Keratinocyte (primary cell): ENCODE data around the gene FOXJ3. TPM values are rescaled to one million over a fixed set of nuclear protein-coding genes. Genes with fewer than 3 reads are reported as not detected.
A peak's percentile ranks its signal among the peaks of the same experiment; 100 is the strongest.
"Not testable (repeated sequence)": the region's sequence is repeated elsewhere in the genome, so short reads cannot be mapped to it uniquely, and the experiment has no call there.

Experiments used
- DNase-seq: peaks from one replicate; pipeline ENCODE4 v3.0.0-alpha.2; 2011; ENCODE audit warnings: low read depth, missing footprints, low spot score
- FAIRE-seq: peaks from 2 replicates; lab custom pipeline; 2011; peaks lifted over from hg19 to GRCh38; lab: Jason Lieb, UNC
- H2AFZ ChIP-seq: 2 replicates; pipeline ENCODE4 v1.6.0; 2012; ENCODE audit warnings: low read length, control low read depth, inconsistent platforms; ENCODE audit not compliant: control insufficient read depth
- H3K27ac ChIP-seq: 2 replicates; pipeline ENCODE4 v1.5.1; 2011; ENCODE audit warnings: low read length; ENCODE audit not compliant: control insufficient read depth, insufficient read depth
- H3K27me3 ChIP-seq: 3 replicates; pipeline ENCODE4 v1.6.0; 2011; ENCODE audit warnings: low read length; ENCODE audit not compliant: control insufficient read depth, insufficient read depth; ENCODE audit errors: extremely low read depth
- H3K36me3 ChIP-seq, 2 experiments: 2 replicates in 1 of 2; 3 replicates in 1 of 2; pipeline ENCODE4 v1.5.1; 2011; ENCODE audit warnings: low read length in 2 of 2, mild to moderate bottlenecking in 1 of 2; ENCODE audit not compliant: control insufficient read depth in 2 of 2, insufficient read depth in 2 of 2; ENCODE audit errors: extremely low read depth in 1 of 2
- H3K4me1 ChIP-seq: 3 replicates; pipeline ENCODE4 v1.5.1; 2011; ENCODE audit warnings: low read length; ENCODE audit not compliant: control insufficient read depth, insufficient read depth; ENCODE audit errors: extremely low read depth
- H3K4me2 ChIP-seq: 3 replicates; pipeline ENCODE4 v1.6.0; 2011; ENCODE audit warnings: low read depth, low read length; ENCODE audit not compliant: control insufficient read depth, insufficient read depth; ENCODE audit errors: extremely low read depth
- H3K4me3 ChIP-seq, 3 experiments: fragments of 200-600 bp in 1 of 3; sonication (generic) in 1 of 3; 2 replicates in 2 of 3; 3 replicates in 1 of 3; pipeline ENCODE4 v1.5.1; 2011 to 2016; ENCODE audit warnings: low read length in 3 of 3, mild to moderate bottlenecking in 3 of 3, control low read depth in 2 of 3, inconsistent platforms in 1 of 3, low read depth in 1 of 3, mixed read lengths in 1 of 3, mixed run types in 1 of 3, moderate library complexity in 1 of 3; ENCODE audit not compliant: control insufficient read depth in 2 of 3, insufficient read depth in 2 of 3; ENCODE audit errors: extremely low read depth in 1 of 3
- H3K79me2 ChIP-seq: 2 replicates; pipeline ENCODE4 v1.6.0; 2012; ENCODE audit warnings: low read length; ENCODE audit not compliant: control insufficient read depth, insufficient read depth
- H3K9ac ChIP-seq: 3 replicates; pipeline ENCODE4 v1.6.0; 2011; ENCODE audit warnings: low read length; ENCODE audit not compliant: control insufficient read depth, insufficient read depth; ENCODE audit errors: extremely low read depth
- H3K9me1 ChIP-seq: 3 replicates; pipeline ENCODE4 v1.6.0; 2011; ENCODE audit warnings: low read length; ENCODE audit not compliant: control insufficient read depth, insufficient read depth; ENCODE audit errors: extremely low read depth
- H3K9me3 ChIP-seq: 2 replicates; pipeline ENCODE4 v1.5.1; 2012; ENCODE audit warnings: low read depth, low read length; ENCODE audit not compliant: control insufficient read depth
- H4K20me1 ChIP-seq: 3 replicates; pipeline ENCODE4 v1.6.0; 2011; ENCODE audit warnings: low read length; ENCODE audit not compliant: control insufficient read depth, insufficient read depth; ENCODE audit errors: extremely low read depth
- EZH2 ChIP-seq: IDR thresholded peaks from one replicate; pipeline ENCODE4 v1.6.1; 2012; ENCODE audit warnings: inconsistent platforms, mild to moderate bottlenecking, low read length, moderate library complexity
- dilution Hi-C: fragments of 300-500 bp; cut with MboI; formaldehyde crosslinking; loops from one replicate; pipeline ENCODE4 v1.7.0; 2020; ENCODE audit warnings: low sequenced_read_pairs; ENCODE audit not compliant: extremely low pct_ligation_motif_present
- polyA plus RNA-seq, 5 experiments: library from polyadenylated mRNA; depleted of rRNA in 3 of 5; stranded (reverse) in 3 of 5; stranded (forward) in 1 of 5; unstranded in 1 of 5; fragments of >200 nt; gene quantifications; 1 replicate in 1 of 5; 2 replicates in 3 of 5; 3 replicates in 1 of 5; pipeline versions ENCODE4 v1.2.1 to v1.2.3, GENCODE V29; 2011 to 2012; ENCODE audit warnings: missing spikeins in 2 of 5, low read depth in 1 of 5, low replicate concordance in 1 of 5
- TF ChIP-seq, protein P1 (sequence below), 3 experiments: IDR thresholded peaks in 1 of 3; conservative IDR thresholded peaks in 1 of 3; optimal IDR thresholded peaks in 1 of 3; 2 replicates in 2 of 3; 3 replicates in 1 of 3; pipeline versions ENCODE3 to v1.5.1; 2011; ENCODE audit warnings: low read length in 3 of 3, mild to moderate bottlenecking in 3 of 3, moderate library complexity in 2 of 3, control low read depth in 1 of 3, inconsistent platforms in 1 of 3; ENCODE audit not compliant: insufficient read depth in 2 of 3; ENCODE audit errors: extremely low read depth in 1 of 3

The FOXJ3 gene
- polyA plus RNA-seq, 1 donor (not counting 4 experiments of a cell fraction or from before 2014, with no cell fraction given) = 40.2 TPM

DNA sequence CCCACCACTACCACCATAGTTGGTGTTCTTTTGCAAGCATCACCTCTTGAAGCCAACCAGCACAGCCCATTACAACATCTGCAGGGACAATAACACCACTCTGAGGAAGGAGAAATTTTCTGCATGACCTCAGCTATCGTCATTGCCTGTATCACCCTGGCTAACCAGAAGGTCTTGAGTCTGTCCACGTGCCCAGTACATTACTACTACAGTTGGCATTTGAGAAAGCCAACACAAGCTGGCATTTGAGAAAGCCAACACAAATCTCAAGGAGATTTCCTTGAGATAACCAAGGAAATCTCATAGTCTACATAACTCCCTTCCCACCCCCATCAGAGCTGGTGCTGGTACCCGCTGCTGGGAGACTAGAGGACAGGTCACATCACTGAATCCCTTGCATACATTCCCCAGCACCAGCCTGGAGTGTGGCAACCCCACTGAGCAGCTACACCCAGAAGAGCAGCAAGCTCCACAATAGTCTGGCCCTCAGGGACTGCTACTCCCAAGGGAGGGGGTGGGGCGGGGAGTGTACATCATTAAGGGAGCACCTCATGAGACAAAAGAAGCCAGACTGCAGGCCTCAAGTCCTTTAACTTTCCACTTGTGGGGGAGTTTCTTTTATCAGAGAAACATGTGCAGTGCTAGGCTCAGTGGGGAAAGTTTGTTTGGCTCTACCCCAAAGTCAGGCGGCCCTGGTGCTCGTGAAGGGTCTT lies 124.5 kb downstream of the FOXJ3 start:
- H3K9me1 ChIP-seq = peaks cover 7% of the 10 kb centered on the region
- H3K4me3 ChIP-seq = no peak overlapping the region
- FAIRE-seq (no peak), DNase-seq (no peak)
- TF ChIP-seq, protein P1, sequence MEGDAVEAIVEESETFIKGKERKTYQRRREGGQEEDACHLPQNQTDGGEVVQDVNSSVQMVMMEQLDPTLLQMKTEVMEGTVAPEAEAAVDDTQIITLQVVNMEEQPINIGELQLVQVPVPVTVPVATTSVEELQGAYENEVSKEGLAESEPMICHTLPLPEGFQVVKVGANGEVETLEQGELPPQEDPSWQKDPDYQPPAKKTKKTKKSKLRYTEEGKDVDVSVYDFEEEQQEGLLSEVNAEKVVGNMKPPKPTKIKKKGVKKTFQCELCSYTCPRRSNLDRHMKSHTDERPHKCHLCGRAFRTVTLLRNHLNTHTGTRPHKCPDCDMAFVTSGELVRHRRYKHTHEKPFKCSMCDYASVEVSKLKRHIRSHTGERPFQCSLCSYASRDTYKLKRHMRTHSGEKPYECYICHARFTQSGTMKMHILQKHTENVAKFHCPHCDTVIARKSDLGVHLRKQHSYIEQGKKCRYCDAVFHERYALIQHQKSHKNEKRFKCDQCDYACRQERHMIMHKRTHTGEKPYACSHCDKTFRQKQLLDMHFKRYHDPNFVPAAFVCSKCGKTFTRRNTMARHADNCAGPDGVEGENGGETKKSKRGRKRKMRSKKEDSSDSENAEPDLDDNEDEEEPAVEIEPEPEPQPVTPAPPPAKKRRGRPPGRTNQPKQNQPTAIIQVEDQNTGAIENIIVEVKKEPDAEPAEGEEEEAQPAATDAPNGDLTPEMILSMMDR (optimal IDR thresholded peaks at IDR 0.05 in 1 of 3, IDR thresholded peaks at IDR 0.05 in 1 of 3, conservative IDR thresholded peaks at IDR 0.05 in 1 of 3; ENCODE audit: extremely low read depth in 1 of 3, insufficient read depth in 2 of 3, low read length in 3 of 3) = no peak
- TF ChIP-seq EZH2 = no peak
- no peak overlapping the region for H3K4me2 ChIP-seq
- peaks cover 42% of the 10 kb centered on the region for H3K4me1 ChIP-seq
- no peaks in the 10 kb centered on the region for H3K9me3 ChIP-seq
- peaks cover 60% of the 10 kb centered on the region for H3K79me2 ChIP-seq
- dilution Hi-C loops = no loop called here
- no peak overlapping the region for H2AFZ ChIP-seq
- no peak overlapping the region for H3K9ac ChIP-seq
- H3K27me3 ChIP-seq = no peaks in the 10 kb centered on the region
- H3K27ac ChIP-seq = peak overlapping the region; percentile 33
- no peaks in the 10 kb centered on the region for H3K36me3 ChIP-seq
- H4K20me1 ChIP-seq = peaks cover 9% of the 10 kb centered on the region

DNA sequence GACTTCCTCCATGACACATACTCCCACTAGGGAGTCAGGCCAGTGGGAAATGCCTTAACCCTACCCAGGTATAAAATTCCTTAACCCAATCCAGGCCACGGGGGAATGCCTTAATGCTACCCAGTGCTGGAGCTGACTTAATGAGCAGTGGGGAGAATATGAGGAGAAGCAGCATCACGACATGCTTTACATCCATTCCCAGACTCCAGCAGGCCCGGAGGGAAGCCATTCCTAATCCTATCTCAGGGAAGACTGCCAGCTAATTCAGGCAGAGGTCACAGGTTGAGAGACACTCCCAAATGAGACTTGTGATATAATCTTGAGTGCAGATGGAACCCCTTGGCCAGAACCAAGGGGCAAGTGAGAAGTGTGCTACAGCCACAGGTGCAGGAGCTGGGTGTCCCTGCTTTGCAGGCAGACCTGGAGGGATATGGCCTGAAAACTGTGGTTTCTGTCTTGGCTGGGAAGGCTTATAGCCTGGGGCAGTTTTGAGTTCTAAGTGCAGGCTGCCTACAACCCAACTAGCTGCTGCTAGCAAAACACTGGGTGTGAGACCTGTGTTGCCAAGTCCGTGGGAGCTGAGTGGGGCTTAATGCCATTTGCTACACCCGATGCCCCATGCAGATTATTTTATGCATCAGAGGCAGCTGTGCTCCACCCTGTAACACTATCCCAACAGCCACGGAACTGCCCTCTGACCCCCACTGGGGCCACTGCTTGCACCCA lies 125.3 kb downstream of the FOXJ3 start:
- Histone ChIP-seq H3K4me2 (no peak overlapping the region), H3K9ac (no peak overlapping the region), H3K9me1 (peaks cover 7% of the 10 kb centered on the region), H3K4me3 (no peak overlapping the region), H3K79me2 (peaks cover 59% of the 10 kb centered on the region), H3K36me3 (no peaks in the 10 kb centered on the region), H3K27ac (peak overlapping the region; percentile 6), H3K9me3 (no peaks in the 10 kb centered on the region), H3K27me3 (no peaks in the 10 kb centered on the region), H4K20me1 (peaks cover 9% of the 10 kb centered on the region), H3K4me1 (peaks cover 40% of the 10 kb centered on the region), H2AFZ (no peak overlapping the region)
- no peak for TF ChIP-seq EZH2
- TF ChIP-seq, protein P1 (optimal IDR thresholded peaks at IDR 0.05 in 1 of 3, IDR thresholded peaks at IDR 0.05 in 1 of 3, conservative IDR thresholded peaks at IDR 0.05 in 1 of 3; ENCODE audit: extremely low read depth in 1 of 3, insufficient read depth in 2 of 3, low read length in 3 of 3) = no peak
- FAIRE-seq (no peak), DNase-seq (no peak)
- dilution Hi-C loops = no loop called here

DNA sequence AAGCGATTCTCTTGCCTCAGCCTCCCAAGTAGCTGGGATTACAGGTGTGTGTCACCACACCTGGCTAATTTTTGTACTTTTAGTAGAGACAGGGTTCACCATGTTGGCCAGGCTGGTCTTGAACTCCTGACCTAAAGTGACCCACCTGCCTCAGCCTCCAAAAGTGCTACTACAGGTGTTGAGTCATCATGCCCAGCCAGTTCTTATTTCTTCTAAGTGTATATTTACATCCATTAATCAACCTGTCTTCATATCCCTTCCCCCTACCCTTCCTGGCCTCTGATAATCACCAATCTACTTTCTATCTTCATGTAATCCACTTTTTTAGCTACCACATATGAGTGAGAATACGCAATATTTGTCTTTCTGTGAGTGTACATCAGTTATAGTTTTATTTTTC lies 128.1 kb downstream of the FOXJ3 start:
- H3K4me2 ChIP-seq, H3K4me3 ChIP-seq, H3K9ac ChIP-seq, H3K9me1 ChIP-seq, H4K20me1 ChIP-seq, H2AFZ ChIP-seq, H3K27ac ChIP-seq, H3K9me3 ChIP-seq, DNase-seq, H3K36me3 ChIP-seq, FAIRE-seq, H3K27me3 ChIP-seq, dilution Hi-C loops: not testable (repeated sequence)
- H3K79me2 ChIP-seq = peaks cover 39% of the 10 kb centered on the region
- peaks cover 38% of the 10 kb centered on the region for H3K4me1 ChIP-seq
